ENCODE measurements around the gene ADAM22.

DNA sequence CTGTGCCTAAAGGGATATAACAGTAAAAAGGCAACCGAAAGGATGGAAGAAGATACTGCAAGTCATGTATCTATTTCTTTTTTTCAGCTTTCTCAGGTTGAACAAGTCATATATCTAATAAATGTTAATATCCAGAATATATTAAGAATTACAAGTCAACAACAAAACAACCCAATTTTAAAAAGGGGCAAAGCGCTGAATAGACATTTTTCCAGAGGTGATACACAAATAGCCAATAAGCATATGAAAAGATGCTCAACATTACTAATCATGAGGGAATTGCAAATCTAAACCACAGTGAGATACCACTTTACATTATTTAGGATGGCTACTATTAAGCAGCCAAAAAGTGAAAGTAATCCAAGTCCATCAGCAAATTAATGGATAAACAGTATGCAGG, 34.8 kb upstream of the ADAM22 start:
- TF ChIP-seq CTCF (IDR thresholded peaks at IDR 0.05), result no peak
- no peak for TF ChIP-seq POLR2AphosphoS5 (IDR thresholded peaks at IDR 0.05)
